ENCODE results near the gene NEXMIF.
"Not testable (repeated sequence)": the region's sequence is repeated elsewhere in the genome, so short reads cannot be mapped to it uniquely, and the experiment has no call there.

Gene NEXMIF

DNA sequence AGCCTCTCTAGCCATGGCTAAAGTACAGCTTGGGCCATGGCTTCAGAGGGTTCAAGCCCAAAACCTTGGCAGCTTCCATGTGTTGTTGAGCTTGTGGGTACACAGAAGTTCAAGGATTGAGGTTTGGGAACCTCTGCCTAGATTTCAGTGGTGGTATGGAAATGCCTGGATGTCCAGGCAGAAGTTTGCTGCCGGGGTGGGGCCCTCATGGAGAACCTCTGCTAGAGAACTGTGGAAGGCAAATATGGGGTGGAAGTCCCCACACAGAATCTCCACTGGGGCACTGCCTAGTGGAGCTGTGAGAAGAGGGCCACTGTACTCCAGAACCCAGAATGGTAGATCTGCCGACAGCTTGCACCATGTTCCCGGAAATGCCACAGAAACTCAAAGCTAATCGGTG is 59.5 kb downstream of the NEXMIF start:
- TF ChIP-seq, protein P1, sequence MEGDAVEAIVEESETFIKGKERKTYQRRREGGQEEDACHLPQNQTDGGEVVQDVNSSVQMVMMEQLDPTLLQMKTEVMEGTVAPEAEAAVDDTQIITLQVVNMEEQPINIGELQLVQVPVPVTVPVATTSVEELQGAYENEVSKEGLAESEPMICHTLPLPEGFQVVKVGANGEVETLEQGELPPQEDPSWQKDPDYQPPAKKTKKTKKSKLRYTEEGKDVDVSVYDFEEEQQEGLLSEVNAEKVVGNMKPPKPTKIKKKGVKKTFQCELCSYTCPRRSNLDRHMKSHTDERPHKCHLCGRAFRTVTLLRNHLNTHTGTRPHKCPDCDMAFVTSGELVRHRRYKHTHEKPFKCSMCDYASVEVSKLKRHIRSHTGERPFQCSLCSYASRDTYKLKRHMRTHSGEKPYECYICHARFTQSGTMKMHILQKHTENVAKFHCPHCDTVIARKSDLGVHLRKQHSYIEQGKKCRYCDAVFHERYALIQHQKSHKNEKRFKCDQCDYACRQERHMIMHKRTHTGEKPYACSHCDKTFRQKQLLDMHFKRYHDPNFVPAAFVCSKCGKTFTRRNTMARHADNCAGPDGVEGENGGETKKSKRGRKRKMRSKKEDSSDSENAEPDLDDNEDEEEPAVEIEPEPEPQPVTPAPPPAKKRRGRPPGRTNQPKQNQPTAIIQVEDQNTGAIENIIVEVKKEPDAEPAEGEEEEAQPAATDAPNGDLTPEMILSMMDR (conservative IDR thresholded peaks at IDR 0.05; ENCODE audit: low read depth, low read length): no peak
- no peak overlapping the region for H3K4me3 ChIP-seq (ENCODE audit: low read depth, low read length)
- DNase-seq (ENCODE audit: low read depth): no peak

DNA sequence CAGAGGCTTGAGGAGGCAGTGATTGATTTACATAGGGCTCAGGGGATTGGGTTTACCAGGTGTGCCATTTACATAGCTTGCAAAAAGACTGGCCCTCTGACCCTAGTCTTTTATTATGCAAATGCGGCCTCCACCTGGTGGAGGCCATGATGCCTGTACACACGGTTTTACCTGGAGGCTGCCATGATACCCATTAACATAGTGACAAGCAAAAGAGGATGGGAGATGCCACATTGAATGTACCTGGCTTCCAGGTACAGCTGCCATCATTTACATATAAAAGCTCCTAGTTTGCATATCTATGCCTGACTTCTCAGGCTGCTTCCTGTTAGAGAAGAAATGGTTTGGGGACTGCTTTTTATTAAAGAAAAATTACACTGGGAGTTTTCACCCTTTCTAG is 72.0 kb downstream of the NEXMIF start:
- DNase-seq (ENCODE audit: low read depth): no peak
- TF ChIP-seq, protein P1 (conservative IDR thresholded peaks at IDR 0.05; ENCODE audit: low read depth, low read length): no peak
- H3K4me3 ChIP-seq (ENCODE audit: low read depth, low read length): no peak overlapping the region

DNA sequence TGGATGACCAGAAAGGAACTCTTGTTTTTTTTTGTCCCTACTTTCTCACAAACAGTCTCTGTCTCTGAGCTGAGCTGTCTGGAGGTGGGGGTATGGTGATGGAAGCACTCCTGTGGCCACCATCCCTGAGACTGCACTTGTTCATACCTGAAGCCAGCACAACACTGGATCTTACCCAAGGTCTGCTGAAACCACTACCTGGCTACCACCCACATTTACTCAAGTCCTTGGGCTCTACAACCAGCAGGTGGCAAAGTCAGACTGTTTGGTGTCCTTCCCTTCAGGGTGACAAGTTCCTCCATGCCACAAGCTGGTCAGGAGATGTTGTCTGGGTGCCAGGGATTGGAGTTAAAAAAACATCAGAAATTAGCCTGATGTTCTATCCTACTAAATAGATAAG is 89.7 kb downstream of the NEXMIF start:
- TF ChIP-seq, protein P1 (conservative IDR thresholded peaks at IDR 0.05; ENCODE audit: low read depth, low read length): no peak
- no peak for DNase-seq (ENCODE audit: low read depth)

DNA sequence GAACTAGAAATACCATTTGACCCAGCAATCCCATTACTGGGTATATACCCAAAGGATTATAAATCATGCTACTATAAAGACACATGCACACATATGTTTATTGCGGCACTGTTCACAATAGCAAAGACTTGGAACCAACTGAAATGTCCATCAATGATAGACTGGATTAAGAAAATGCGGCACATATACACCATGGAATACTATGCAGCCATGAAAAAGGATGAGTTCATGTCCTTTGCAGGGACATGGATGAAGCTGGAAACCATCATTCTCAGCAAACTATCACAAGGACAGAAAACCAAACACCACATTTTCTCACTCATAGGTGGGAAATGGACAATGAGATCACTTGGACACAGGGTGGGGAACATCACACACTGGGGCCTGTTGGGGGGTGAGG is 105.5 kb downstream of the NEXMIF start:
- H3K4me3 ChIP-seq (ENCODE audit: low read depth, low read length); DNase-seq (ENCODE audit: low read depth): not testable (repeated sequence)

More for the DNA sequence above, 89.7 kb downstream of the NEXMIF start:
- no peak overlapping the region for H3K4me3 ChIP-seq (ENCODE audit: low read depth, low read length)

DNA sequence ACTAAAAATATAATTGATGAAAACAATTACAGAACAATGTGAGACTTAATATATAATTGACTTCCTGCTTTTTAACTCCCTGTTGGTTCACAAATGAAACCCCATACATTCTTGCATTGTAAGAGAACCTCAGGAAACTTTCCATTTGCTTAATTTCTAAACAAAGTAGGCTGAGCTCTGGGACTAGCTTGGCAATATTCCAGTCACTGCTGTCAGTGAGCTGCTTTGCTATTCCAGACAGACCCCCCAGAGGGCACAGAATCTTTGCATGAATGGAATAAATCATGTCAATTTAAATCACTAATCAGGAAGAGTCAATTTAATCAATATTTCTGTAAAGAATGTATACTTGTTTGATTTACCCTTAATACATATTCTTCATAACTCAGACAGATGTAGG is 110.6 kb downstream of the NEXMIF start:
- TF ChIP-seq, protein P1 (conservative IDR thresholded peaks at IDR 0.05; ENCODE audit: low read depth, low read length): no peak
- no peak for DNase-seq (ENCODE audit: low read depth)
- no peak overlapping the region for H3K4me3 ChIP-seq (ENCODE audit: low read depth, low read length)

DNA sequence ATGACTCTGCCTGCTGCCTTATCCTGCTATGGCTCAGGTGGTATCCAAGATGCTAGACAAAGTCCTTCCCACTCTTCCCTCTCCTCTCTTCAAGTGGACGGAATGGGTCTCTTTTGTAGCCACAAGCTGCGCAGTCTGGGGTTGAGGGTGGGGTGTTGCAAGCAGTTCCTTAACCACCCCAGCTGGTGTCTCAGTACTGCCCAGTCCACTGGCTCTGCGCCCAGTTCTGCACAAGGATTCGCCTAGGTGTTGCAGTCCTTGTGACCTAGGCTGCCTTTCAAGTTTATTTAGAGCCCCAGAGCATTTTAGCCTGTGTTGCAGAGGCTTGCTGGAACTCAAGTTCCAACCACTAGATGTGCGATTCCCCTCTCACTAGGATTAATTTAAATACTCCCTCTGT is 120.7 kb downstream of the NEXMIF start:
- H3K4me3 ChIP-seq (ENCODE audit: low read depth, low read length): no peak overlapping the region
- TF ChIP-seq, protein P1 (conservative IDR thresholded peaks at IDR 0.05; ENCODE audit: low read depth, low read length): no peak
- DNase-seq (ENCODE audit: low read depth): no peak

DNA sequence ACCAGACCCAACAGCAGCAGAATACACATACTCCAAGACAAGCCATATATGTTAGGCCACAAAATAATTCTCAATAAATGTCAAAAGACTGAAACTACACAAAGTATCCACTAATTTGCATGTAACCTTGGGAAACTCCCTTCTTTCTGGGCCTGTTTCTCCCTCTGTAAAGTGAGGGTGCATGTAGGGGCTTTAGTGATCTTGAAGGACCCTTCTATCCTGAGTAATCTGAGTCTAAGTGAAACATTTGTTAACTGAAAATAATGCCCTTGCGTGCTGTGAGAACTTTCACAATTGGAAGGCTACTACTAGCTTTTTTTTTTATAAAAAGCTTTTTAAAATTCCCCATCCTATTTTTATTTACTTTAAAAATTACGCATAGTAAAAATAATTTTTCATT is 125.2 kb downstream of the NEXMIF start:
- TF ChIP-seq, protein P1 (conservative IDR thresholded peaks at IDR 0.05; ENCODE audit: low read depth, low read length): no peak
- H3K4me3 ChIP-seq (ENCODE audit: low read depth, low read length): no peak overlapping the region
- no peak for DNase-seq (ENCODE audit: low read depth)

All from choroid plexus epithelial cell (primary cell).